AG04449 (cell line): ENCODE data around the gene ADAMTSL1.

ENCODE experiments used
- CTCF ChIA-PET: fragments of 350-600 bp; formaldehyde crosslinking; extraction: SDS; loops from one replicate; lab custom pipeline; 2021; ENCODE audit warnings: antibody characterized with exemption; lab: Yijun Ruan, JAX
- POLR2A ChIA-PET: fragments of 400-600, 350-600 bp; formaldehyde crosslinking; extraction: SDS; loops from one replicate; lab custom pipeline; 2020; ENCODE audit warnings: antibody characterized with exemption, inconsistent platforms; lab: Yijun Ruan, JAX
- DNase-seq: peaks from one replicate; pipeline ENCODE4 v3.0.0-alpha.2; 2010; ENCODE audit warnings: low read depth, low spot score
- H3K4me3 ChIP-seq: 2 replicates; pipeline ENCODE4 v1.5.1; 2011; ENCODE audit warnings: low read depth, mild to moderate bottlenecking, control low read depth, low read length
- TF ChIP-seq, protein P1 (sequence below): IDR thresholded peaks from one replicate; pipeline ENCODE4 v1.5.1; 2011; ENCODE audit warnings: mild to moderate bottlenecking, moderate library complexity, low read length, control low read depth, inconsistent platforms; ENCODE audit not compliant: insufficient read depth; ENCODE audit errors: missing control alignments

ADAMTSL1 gene

DNA sequence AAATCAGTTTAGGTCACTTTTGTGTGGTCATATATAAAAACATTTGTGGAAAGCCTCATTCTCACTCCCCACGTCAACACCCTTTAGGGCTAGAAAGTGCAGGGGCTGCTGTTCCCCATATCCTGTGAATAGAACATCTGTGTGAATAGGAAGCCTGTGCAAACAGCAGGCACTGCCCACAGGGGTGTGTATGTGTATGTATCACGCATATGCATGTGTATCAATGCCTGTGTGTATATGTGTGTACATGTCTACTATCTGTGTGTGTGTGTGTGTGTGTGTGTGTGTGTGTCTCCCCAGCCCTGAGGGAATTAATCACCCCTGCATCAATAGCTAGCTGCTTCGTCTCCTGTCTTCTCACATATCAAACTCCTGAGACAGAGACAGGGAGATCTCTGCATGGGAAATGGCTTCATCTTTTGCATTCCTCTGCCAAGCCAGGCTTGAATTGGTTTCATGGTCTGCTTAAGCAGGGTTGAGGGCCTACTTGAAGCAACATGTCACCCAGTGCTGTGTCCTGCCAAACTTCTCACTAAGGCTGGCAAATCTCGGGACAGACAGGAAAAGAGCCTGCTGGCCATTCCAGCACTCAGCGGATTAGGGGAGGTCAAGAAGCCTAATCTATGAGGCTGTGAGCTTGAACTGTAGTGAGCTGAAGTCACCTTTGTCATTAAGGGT, 265.8 kb downstream of the ADAMTSL1 start:
- H3K4me3 ChIP-seq = no peak overlapping the region
- TF ChIP-seq, protein P1, sequence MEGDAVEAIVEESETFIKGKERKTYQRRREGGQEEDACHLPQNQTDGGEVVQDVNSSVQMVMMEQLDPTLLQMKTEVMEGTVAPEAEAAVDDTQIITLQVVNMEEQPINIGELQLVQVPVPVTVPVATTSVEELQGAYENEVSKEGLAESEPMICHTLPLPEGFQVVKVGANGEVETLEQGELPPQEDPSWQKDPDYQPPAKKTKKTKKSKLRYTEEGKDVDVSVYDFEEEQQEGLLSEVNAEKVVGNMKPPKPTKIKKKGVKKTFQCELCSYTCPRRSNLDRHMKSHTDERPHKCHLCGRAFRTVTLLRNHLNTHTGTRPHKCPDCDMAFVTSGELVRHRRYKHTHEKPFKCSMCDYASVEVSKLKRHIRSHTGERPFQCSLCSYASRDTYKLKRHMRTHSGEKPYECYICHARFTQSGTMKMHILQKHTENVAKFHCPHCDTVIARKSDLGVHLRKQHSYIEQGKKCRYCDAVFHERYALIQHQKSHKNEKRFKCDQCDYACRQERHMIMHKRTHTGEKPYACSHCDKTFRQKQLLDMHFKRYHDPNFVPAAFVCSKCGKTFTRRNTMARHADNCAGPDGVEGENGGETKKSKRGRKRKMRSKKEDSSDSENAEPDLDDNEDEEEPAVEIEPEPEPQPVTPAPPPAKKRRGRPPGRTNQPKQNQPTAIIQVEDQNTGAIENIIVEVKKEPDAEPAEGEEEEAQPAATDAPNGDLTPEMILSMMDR = no peak
- ChIA-PET CTCF (no interaction called here), POLR2A (no interaction called here)
- DNase-seq = no peak

- no peak overlapping the region for H3K4me3 ChIP-seq
- ChIA-PET CTCF (interaction anchor here (1.0 kb wide), 1 partner anchor 11 kb away, joined by 3 read pairs; no protein-coding TSS in a partner anchor), POLR2A (no interaction called here)
- no peak for DNase-seq
- TF ChIP-seq, protein P1 = no peak
Observed at GRCh38 chr9:18741359-18741758, 267.4 kb downstream of the ADAMTSL1 start.

GRCh38 chr9:18741945-18742344, 268.0 kb downstream of the ADAMTSL1 start:
- TF ChIP-seq, protein P1 = no peak
- H3K4me3 ChIP-seq = no peak overlapping the region
- POLR2A ChIA-PET = no interaction called here
- CTCF ChIA-PET = interaction anchor here (1.0 kb wide), 1 partner anchor 11 kb away, joined by 3 read pairs; no protein-coding TSS in a partner anchor
- DNase-seq = no peak

DNA sequence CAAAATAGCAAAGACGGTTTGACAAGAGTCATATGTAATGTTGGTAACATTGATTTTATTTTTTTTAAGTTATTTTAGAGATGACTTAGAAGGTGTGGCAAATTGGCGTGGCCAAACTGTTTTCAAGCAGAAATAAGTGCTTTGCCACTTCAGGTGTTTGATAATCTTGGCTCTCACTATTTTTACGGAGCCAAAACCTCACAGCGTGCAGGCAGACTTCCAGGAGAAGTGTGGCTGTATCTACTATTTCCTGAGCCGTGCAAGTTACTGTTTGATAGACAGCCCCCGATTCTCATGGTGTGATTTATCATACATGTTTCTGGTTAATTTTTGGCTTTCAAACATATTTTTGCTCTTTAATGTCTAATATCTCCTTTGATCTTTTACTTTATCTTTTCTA, 269.5 kb downstream of the ADAMTSL1 start:
- ChIA-PET POLR2A (no interaction called here), CTCF (interaction anchor here (1.0 kb wide), 1 partner anchor 300 kb away, joined by 3 read pairs; no protein-coding TSS in a partner anchor)
- TF ChIP-seq, protein P1 = no peak
- no peak overlapping the region for H3K4me3 ChIP-seq
- no peak for DNase-seq

DNA sequence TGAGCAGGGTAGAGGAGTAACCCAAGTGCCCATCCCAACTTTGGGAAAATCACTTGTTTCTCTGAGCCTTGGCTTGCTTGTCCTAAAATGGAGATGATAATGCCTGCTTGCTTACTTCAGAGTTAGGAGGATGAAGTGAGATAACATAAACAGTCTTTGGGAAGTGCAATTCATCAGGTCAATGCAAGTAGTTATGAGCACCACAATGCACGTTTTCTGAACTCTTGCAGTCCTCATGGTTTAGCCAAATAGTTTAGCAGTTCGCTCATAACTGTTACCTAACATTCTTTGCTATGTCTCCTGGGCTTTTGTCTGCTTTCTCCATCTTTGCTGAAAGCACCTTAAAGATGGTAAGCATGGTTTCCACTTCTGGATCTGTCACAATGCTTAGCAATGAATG, 270.0 kb downstream of the ADAMTSL1 start:
- ChIA-PET POLR2A (no interaction called here), CTCF (no interaction called here)
- H3K4me3 ChIP-seq = no peak overlapping the region
- TF ChIP-seq, protein P1 = no peak
- no peak for DNase-seq

- H3K4me3 ChIP-seq = no peak overlapping the region
- TF ChIP-seq, protein P1 = no peak
- POLR2A ChIA-PET = no interaction called here
- no peak for DNase-seq
- CTCF ChIA-PET = no interaction called here
Observed at GRCh38 chr9:18745710-18746109, 271.8 kb downstream of the ADAMTSL1 start.
